HEK293T (cell line): ENCODE data around the gene RASAL3.
"Not testable (repeated sequence)": the region's sequence is repeated elsewhere in the genome, so short reads cannot be mapped to it uniquely, and the experiment has no call there.

Experiments used
- CTCF ChIA-PET: fragments of 350-600 bp; formaldehyde crosslinking; extraction: SDS; loops from one replicate; lab custom pipeline; 2021; ENCODE audit warnings: antibody characterized with exemption, inconsistent platforms; lab: Yijun Ruan, JAX
- POLR2A ChIA-PET: fragments of 350-600 bp; formaldehyde crosslinking; extraction: SDS; loops from one replicate; lab custom pipeline; 2020; ENCODE audit warnings: antibody characterized with exemption, inconsistent platforms; lab: Yijun Ruan, JAX
- DNase-seq: peaks from one replicate; pipeline ENCODE4 v3.0.0; 2012; ENCODE audit warnings: mixed read lengths; ENCODE audit errors: extremely low spot score
- ARNT ChIP-seq: fragments of 450-650 bp; IDR thresholded peaks from 2 replicates; pipeline ENCODE4 v1.6.1; 2017; ENCODE audit warnings: mild to moderate bottlenecking
- BHLHE40 ChIP-seq: fragments of 450-650 bp; IDR thresholded peaks from 2 replicates; pipeline ENCODE4 v1.6.1; 2016; ENCODE audit warnings: mild to moderate bottlenecking, moderate library complexity, borderline replicate concordance
- CTBP1 ChIP-seq: fragments of 450-650 bp; IDR thresholded peaks from 2 replicates; pipeline ENCODE4 v1.6.1; 2016; ENCODE audit warnings: borderline replicate concordance
- ELF4 ChIP-seq: fragments of 450-650 bp; IDR thresholded peaks from 2 replicates; pipeline ENCODE4 v1.6.1; 2017; ENCODE audit warnings: antibody characterized with exemption
- FOXA1 ChIP-seq: fragments of 450-650 bp; IDR thresholded peaks from 2 replicates; pipeline ENCODE4 v1.6.1; 2016; ENCODE audit warnings: mild to moderate bottlenecking
- FOXK2 ChIP-seq: fragments of 450-650 bp; IDR thresholded peaks from 2 replicates; pipeline ENCODE4 v1.6.1; 2016; ENCODE audit warnings: mild to moderate bottlenecking
- FOXM1 ChIP-seq: fragments of 450-650 bp; IDR thresholded peaks from 2 replicates; pipeline ENCODE4 v1.6.1; 2017; ENCODE audit warnings: mild to moderate bottlenecking, borderline replicate concordance
- HDGF ChIP-seq: fragments of 450-650 bp; IDR thresholded peaks from 2 replicates; pipeline ENCODE4 v1.6.1; 2017; ENCODE audit warnings: antibody characterized with exemption, borderline replicate concordance
- L3MBTL2 ChIP-seq: fragments of 450-650 bp; conservative IDR thresholded peaks from 2 replicates; pipeline ENCODE4 v1.6.1; 2016; ENCODE audit warnings: mild to moderate bottlenecking
- LEF1 ChIP-seq: fragments of 450-650 bp; IDR thresholded peaks from 2 replicates; pipeline ENCODE4 v1.6.1; 2017; ENCODE audit warnings: mild to moderate bottlenecking, borderline replicate concordance
- NFRKB ChIP-seq: fragments of 450-650 bp; IDR thresholded peaks from 2 replicates; pipeline ENCODE4 v1.6.1; 2016; ENCODE audit warnings: mild to moderate bottlenecking, moderate library complexity
- PKNOX1 ChIP-seq: fragments of 450-650 bp; IDR thresholded peaks from 2 replicates; pipeline ENCODE4 v1.6.1; 2016
- SP1 ChIP-seq: fragments of 450-650 bp; IDR thresholded peaks from 2 replicates; pipeline ENCODE4 v1.6.1; 2017
- SUZ12 ChIP-seq: fragments of 450-650 bp; IDR thresholded peaks from 2 replicates; pipeline ENCODE4 v1.6.1; 2016; ENCODE audit warnings: mild to moderate bottlenecking
- TARDBP ChIP-seq: fragments of 450-650 bp; IDR thresholded peaks from 2 replicates; pipeline ENCODE4 v1.6.1; 2016
- ZNF384 ChIP-seq: fragments of 450-650 bp; IDR thresholded peaks from 2 replicates; pipeline ENCODE4 v1.6.1; 2016

The RASAL3 gene

GRCh38 chr19:15417699-15418098, 46.6 kb downstream of the RASAL3 start:
- no peak for DNase-seq
- ChIA-PET CTCF (no interaction called here), POLR2A (interaction anchor here (0.5 to 4.8 kb wide), 3 partner anchors 13 to 47 kb away, joined by 4 to 54 read pairs (median 4); no protein-coding TSS in a partner anchor)
- TF ChIP-seq PKNOX1 (peak; percentile 45; the same call in 1 of the 2 replicates), NFRKB (no peak)

- no peak for DNase-seq
- no peak for TF ChIP-seq SP1
- TF ChIP-seq LEF1, result no peak
- no peak for TF ChIP-seq ZNF384
- TF ChIP-seq L3MBTL2, result no peak
- no peak for TF ChIP-seq BHLHE40
- no peak for TF ChIP-seq FOXK2
- TF ChIP-seq HDGF, result no peak
- CTCF ChIA-PET, result interaction anchor here (0.7 to 0.8 kb wide), 2 partner anchors 132 to 143 kb away, joined by 3 to 4 read pairs; no protein-coding TSS in a partner anchor
- POLR2A ChIA-PET, result interaction anchor here (1.3 to 1.4 kb wide), 2 partner anchors 32 to 80 kb away, joined by 3 to 5 read pairs; partner anchors contain the start of gene BRD4
Observed at GRCh38 chr19:15412832-15413231, 51.5 kb downstream of the RASAL3 start.

- DNase-seq, POLR2A ChIA-PET, CTCF ChIA-PET: not testable (repeated sequence)
Observed at GRCh38 chr19:15411351-15411750, 53.0 kb downstream of the RASAL3 start.

- no peak for DNase-seq
- POLR2A ChIA-PET, result no interaction called here
- no peak for TF ChIP-seq FOXM1
- TF ChIP-seq BHLHE40, result no peak
- TF ChIP-seq PKNOX1, result no peak
- no peak for TF ChIP-seq HDGF
- TF ChIP-seq NFRKB, result no peak
- CTCF ChIA-PET, result no interaction called here
Observed at GRCh38 chr19:15404780-15405211, 59.5 kb downstream of the RASAL3 start.

GRCh38 chr19:15404097-15404779, 60.1 kb downstream of the RASAL3 start:
- TF ChIP-seq ARNT (no peak), HDGF (no peak), NFRKB (no peak)
- POLR2A ChIA-PET, result no interaction called here
- no peak for DNase-seq
- CTCF ChIA-PET, result no interaction called here

GRCh38 chr19:15403151-15403531, 61.2 kb downstream of the RASAL3 start:
- no peak for DNase-seq
- POLR2A ChIA-PET, result no interaction called here
- CTCF ChIA-PET, result no interaction called here
- TF ChIP-seq ZNF384 (no peak), PKNOX1 (no peak), CTBP1 (no peak), SP1 (no peak), TARDBP (no peak), ARNT (no peak), L3MBTL2 (no peak), SUZ12 (no peak), ELF4 (no peak), NFRKB (no peak), FOXA1 (no peak)

- DNase-seq, result no peak
- ChIA-PET CTCF (no interaction called here), POLR2A (no interaction called here)
Observed at GRCh38 chr19:15402411-15403150, 61.8 kb downstream of the RASAL3 start.

More at GRCh38 chr19:15402411-15403150, 61.8 kb downstream of the RASAL3 start:
- TF ChIP-seq SUZ12, result no peak
- TF ChIP-seq BHLHE40, result no peak
- TF ChIP-seq NFRKB, result no peak
- TF ChIP-seq ZNF384, result no peak
- no peak for TF ChIP-seq FOXM1
- no peak for TF ChIP-seq LEF1
- TF ChIP-seq FOXK2, result no peak
- no peak for TF ChIP-seq ARNT
- TF ChIP-seq TARDBP, result no peak
- TF ChIP-seq HDGF, result no peak
- no peak for TF ChIP-seq ELF4
- no peak for TF ChIP-seq SP1
- TF ChIP-seq L3MBTL2, result no peak
- no peak for TF ChIP-seq CTBP1
- TF ChIP-seq PKNOX1, result no peak
- TF ChIP-seq FOXA1, result no peak
